LoVo (cell line): Measurements from ENCODE around the gene MAN2C1.

ENCODE experiments used
- DNase-seq: peaks from one replicate; pipeline ENCODE4 v3.0.0-alpha.2; 2016; ENCODE audit warnings: low spot score

Gene MAN2C1

DNA sequence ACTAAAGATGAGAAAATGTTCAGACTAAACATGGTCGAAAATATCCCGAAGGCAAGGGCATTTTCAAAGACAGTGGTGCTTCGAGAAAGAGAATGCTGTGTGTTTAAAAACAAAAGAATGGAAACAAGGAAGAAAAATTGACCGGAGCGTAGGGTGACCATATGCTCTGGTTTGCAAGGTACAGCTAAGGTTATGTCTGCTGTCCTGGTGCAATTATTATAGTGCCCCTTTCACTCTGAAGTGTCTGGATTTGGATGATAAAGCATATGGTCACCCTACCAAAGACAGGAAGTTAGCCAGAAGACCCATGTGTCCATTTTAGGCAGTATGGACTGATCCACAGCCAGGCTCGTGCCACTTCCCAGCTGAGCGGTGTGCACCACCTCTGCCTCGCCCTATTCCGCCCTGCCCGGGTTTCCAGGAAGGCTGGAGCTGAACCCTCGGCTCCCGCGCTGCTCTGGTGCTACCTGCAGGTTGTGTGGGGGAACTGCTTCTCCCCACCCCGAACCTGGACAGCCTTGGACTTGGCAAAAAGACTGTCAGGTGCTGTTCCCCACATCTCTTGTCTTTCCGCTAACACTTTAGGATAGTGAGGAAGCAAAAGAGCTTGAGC, 60.5 kb downstream of the MAN2C1 start:
- peak; percentile 65 for DNase-seq

DNA sequence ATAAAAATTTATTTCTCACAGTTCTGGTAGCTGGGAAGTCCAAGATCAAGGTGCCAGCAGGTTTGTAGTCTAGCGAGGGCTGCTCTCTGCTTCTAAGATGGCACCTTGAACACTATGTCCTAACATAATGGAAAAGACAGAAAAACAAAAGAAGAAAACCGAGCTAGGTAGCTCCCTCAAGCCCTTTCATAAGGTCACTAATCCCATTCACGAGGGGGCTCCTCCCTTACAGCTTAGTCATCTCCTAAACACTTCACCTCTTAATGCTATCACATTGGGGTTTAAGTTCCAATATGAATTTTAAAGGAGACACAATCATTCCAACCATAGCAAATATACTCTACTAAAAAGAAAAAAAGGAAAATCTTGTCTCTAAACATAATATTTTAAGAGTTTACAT, 62.2 kb downstream of the MAN2C1 start:
- DNase-seq, result no peak
